Cardiac septum (tissue), 1 donor: ENCODE results near the gene SYNPO2. TPM values are rescaled to one million over a fixed set of nuclear protein-coding genes. Genes with fewer than 3 reads are reported as not detected.

Experiments used
- DNase-seq: peaks from one replicate; pipeline ENCODE4 v3.0.0-alpha.2; 2020; ENCODE audit warnings: low spot score
- intact Hi-C: fragments of 100-400 bp; cut with DNase I; formaldehyde crosslinking; loops from one replicate; pipeline ENCODE4 v1.14.0; 2022
- total RNA-seq: library from RNA; stranded (reverse); fragmentation: NEBNext Ultra II Directional; extraction: Animal tissue kit (Norgen Biotek cat#: 25700); gene quantifications from one replicate; pipeline ENCODE4 v1.2.1, GENCODE V29; 2021
- donor health status: DM: no; HTN: no; CAD: no.

Gene SYNPO2
- total RNA-seq, 1 donor from 2014 or later = 316 TPM

GRCh38 chr4:119081943-119082342, 193.3 kb downstream of the SYNPO2 start:
- DNase-seq = no peak
- intact Hi-C loops = loop anchor here (5.0 kb wide), 1 partner anchor 35 kb away; no protein-coding TSS in a partner anchor

GRCh38 chr4:119082661-119083060, 194.0 kb downstream of the SYNPO2 start:
- DNase-seq = no peak
- intact Hi-C loops = loop anchor here (5.0 kb wide), 1 partner anchor 35 kb away; no protein-coding TSS in a partner anchor

GRCh38 chr4:119084513-119084912, 195.9 kb downstream of the SYNPO2 start:
- intact Hi-C loops = loop anchor here (5.0 kb wide), 1 partner anchor 37 kb away; no protein-coding TSS in a partner anchor
- no peak for DNase-seq

GRCh38 chr4:119087121-119087520, 198.5 kb downstream of the SYNPO2 start:
- intact Hi-C loops = no loop called here
- no peak for DNase-seq

GRCh38 chr4:119087656-119088055, 199.0 kb downstream of the SYNPO2 start:
- intact Hi-C loops = no loop called here
- DNase-seq = no peak

- DNase-seq = no peak
- intact Hi-C loops = loop anchor here (10.0 kb wide), 1 partner anchor 192 kb away; no protein-coding TSS in a partner anchor
Observed at GRCh38 chr4:119093042-119093827, 204.6 kb downstream of the SYNPO2 start.

- no peak for DNase-seq
- intact Hi-C loops = loop anchor here (5.0 to 10.0 kb wide), 2 partner anchors 35 to 187 kb away; no protein-coding TSS in a partner anchor
Observed at GRCh38 chr4:119097282-119097900, 208.7 kb downstream of the SYNPO2 start.

GRCh38 chr4:119098306-119098705, 209.7 kb downstream of the SYNPO2 start:
- intact Hi-C loops = loop anchor here (5.0 to 10.0 kb wide), 2 partner anchors 34 to 186 kb away; no protein-coding TSS in a partner anchor
- DNase-seq = no peak

GRCh38 chr4:119099227-119099810, 210.7 kb downstream of the SYNPO2 start:
- intact Hi-C loops = loop anchor here (5.0 to 10.0 kb wide), 2 partner anchors 33 to 185 kb away; no protein-coding TSS in a partner anchor

GRCh38 chr4:119100655-119101054, 212.0 kb downstream of the SYNPO2 start:
- DNase-seq = no peak
- intact Hi-C loops = loop anchor here (5.0 kb wide), 1 partner anchor 112 kb away; the partner anchor contains the start of gene USP53

More at GRCh38 chr4:119099227-119099810, 210.7 kb downstream of the SYNPO2 start:
- DNase-seq = no peak

- no peak for DNase-seq
- intact Hi-C loops = loop anchor here (5.0 kb wide), 1 partner anchor 109 kb away; the partner anchor contains the start of gene USP53
Observed at GRCh38 chr4:119103263-119103662, 214.6 kb downstream of the SYNPO2 start.

- no peak for DNase-seq
- intact Hi-C loops = loop anchor here (5.0 kb wide), 1 partner anchor 108 kb away; the partner anchor contains the start of gene USP53
Observed at GRCh38 chr4:119104644-119105273, 216.1 kb downstream of the SYNPO2 start.

GRCh38 chr4:119105605-119106004, 217.0 kb downstream of the SYNPO2 start:
- DNase-seq = no peak
- intact Hi-C loops = no loop called here

GRCh38 chr4:119106036-119107000, 217.7 kb downstream of the SYNPO2 start:
- DNase-seq = no peak
- intact Hi-C loops = no loop called here

GRCh38 chr4:119110121-119110520, 221.5 kb downstream of the SYNPO2 start:
- DNase-seq = no peak
- intact Hi-C loops = no loop called here
